ENCODE data around the gene TGM1. TPM values are rescaled to one million over a fixed set of nuclear protein-coding genes. Genes with fewer than 3 reads are reported as not detected.

TGM1 gene
- total and polyA plus RNA-seq, 12 donors = 0.28 to 2.7 (median 0.89) TPM; not detected in 1

DNA sequence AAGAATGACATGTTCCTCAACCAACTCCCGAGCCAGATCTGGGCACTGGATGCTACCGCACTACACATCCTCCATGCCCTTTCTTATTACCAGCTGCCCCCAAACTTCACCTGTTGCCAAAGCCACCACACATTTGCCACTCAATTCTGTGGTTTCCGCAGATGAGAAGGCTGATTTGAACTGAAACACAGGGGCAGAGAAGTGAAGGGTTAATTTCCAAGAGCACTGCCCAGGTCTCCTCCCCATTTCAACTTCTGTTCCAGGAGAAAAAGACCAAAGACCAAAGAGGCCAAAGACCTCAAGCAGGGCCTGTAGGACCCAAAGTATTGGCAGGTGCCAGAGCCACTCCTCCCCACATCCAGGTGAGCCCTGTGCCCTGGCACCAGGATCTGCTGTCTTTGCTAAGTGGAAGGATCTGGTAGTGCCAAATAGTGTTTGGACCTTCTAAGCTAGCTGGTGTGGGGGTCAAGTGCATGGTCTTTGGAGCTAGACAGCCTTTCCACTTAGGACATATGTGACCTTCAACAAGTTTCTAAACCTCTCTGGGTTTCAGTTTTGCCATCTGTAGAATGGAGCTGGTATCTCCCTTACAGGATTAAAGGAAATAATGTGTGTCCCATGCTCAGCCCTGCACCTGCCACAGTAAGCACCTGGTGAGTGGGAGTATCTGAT lies 28.6 kb upstream of the TGM1 start:
- no peak overlapping the region for H3K27ac ChIP-seq
- H3K4me1 ChIP-seq (replicated peaks in 1 of 2) = peaks cover 0 to under 1% of the 10 kb centered on the region in 2 donors
- H3K36me3 ChIP-seq (replicated peaks in 1 of 2) = peaks cover 0 to 38% of the 10 kb centered on the region in 2 donors
- H3K4me3 ChIP-seq = no peak overlapping the region
- 87 to 99% (median 89%) methylated on average over 3 of the region's 3 CpGs for WGBS, 4 donors
- intact Hi-C loops (cut with DNase I) = loop anchor here in 1 of 2 donors (10.0 kb wide), 1 partner anchor 237 kb away; the partner anchor contains the start of gene CARMIL3
- TF ChIP-seq, protein P1, sequence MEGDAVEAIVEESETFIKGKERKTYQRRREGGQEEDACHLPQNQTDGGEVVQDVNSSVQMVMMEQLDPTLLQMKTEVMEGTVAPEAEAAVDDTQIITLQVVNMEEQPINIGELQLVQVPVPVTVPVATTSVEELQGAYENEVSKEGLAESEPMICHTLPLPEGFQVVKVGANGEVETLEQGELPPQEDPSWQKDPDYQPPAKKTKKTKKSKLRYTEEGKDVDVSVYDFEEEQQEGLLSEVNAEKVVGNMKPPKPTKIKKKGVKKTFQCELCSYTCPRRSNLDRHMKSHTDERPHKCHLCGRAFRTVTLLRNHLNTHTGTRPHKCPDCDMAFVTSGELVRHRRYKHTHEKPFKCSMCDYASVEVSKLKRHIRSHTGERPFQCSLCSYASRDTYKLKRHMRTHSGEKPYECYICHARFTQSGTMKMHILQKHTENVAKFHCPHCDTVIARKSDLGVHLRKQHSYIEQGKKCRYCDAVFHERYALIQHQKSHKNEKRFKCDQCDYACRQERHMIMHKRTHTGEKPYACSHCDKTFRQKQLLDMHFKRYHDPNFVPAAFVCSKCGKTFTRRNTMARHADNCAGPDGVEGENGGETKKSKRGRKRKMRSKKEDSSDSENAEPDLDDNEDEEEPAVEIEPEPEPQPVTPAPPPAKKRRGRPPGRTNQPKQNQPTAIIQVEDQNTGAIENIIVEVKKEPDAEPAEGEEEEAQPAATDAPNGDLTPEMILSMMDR (IDR thresholded peaks at IDR 0.05) = no peak
- no peak for TF ChIP-seq POLR2A (IDR thresholded peaks at IDR 0.05)
- DNase-seq = no peak
- no peaks in the 10 kb centered on the region for H3K9me3 ChIP-seq (replicated peaks in 1 of 3)
- no peaks in the 10 kb centered on the region for H3K27me3 ChIP-seq

DNA sequence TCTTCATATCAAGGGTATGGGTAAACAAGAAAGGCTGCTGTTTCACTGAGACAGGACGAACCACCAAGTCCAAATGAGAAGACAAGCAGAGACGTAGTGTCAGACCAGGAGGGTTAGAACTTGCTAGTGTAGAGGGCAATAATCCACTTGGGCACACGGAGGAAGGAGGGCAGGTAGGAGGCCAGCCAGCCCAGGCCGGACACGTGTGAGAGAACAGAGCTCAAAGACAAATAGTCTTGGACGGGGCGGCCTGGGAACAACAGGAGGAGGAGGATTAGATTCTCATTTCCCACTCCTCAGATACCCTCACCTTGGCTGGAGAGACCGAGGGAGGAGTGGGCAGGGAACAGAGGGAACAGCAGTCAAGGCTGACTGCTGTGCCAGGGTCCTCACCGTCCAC lies 27.8 kb upstream of the TGM1 start:
- Histone ChIP-seq H3K36me3 (replicated peaks in 1 of 2) (peaks cover 0 to 32% of the 10 kb centered on the region in 2 donors), H3K9me3 (replicated peaks in 1 of 3) (no peaks in the 10 kb centered on the region), H3K4me1 (replicated peaks in 1 of 2) (no peaks in the 10 kb centered on the region), H3K4me3 (no peak overlapping the region), H3K27me3 (no peaks in the 10 kb centered on the region), H3K27ac (no peak overlapping the region)
- TF ChIP-seq POLR2A (IDR thresholded peaks at IDR 0.05) = no peak
- TF ChIP-seq, protein P1 (IDR thresholded peaks at IDR 0.05) = no peak
- intact Hi-C loops (cut with DNase I) = loop anchor here in 1 of 2 donors (10.0 kb wide), 1 partner anchor 236 kb away; the partner anchor contains the start of gene CARMIL3
- DNase-seq = no peak
- 74 to 84% (median 79%) methylated on average over 9 of the region's 9 CpGs for WGBS, 4 donors

DNA sequence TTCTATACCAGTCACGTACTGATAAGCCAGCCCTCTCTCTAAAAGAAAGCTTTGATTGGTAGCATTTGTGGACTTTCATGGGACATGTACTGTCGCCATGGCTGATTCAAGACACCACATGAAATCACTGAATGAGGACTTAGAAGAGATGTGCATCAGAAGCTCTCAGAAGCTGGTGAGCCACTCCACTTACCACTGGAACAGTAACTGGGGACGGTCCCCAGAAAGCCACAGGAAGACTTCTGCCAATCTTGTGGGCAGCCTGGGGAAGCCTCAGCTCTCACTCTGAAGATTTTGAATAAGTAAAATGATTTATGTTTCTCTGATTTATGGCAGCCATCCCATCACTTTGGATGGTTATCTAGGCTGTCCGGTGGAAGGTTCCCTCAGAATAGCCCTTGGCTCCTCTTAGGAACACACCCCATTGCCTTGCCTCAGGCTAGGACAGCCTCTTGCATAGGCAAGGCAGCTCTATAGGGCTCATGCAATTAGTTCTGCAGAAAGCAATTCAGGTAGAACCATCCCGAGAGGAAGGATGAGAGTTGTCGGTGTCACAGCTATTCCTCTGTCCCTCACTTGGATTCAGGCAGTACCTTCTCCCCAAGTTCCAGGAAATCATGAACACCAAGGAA lies 26.8 kb upstream of the TGM1 start:
- no peak for DNase-seq
- intact Hi-C loops (cut with DNase I) = loop anchor here in 1 of 2 donors (10.0 kb wide), 1 partner anchor 235 kb away; the partner anchor contains the start of gene CARMIL3
- no peaks in the 10 kb centered on the region for H3K9me3 ChIP-seq (replicated peaks in 1 of 3)
- H3K27ac ChIP-seq = no peak overlapping the region
- no peak overlapping the region for H3K4me3 ChIP-seq
- H3K4me1 ChIP-seq (replicated peaks in 1 of 2) = no peaks in the 10 kb centered on the region
- peaks cover 0 to 27% of the 10 kb centered on the region in 2 donors for H3K36me3 ChIP-seq (replicated peaks in 1 of 2)
- 71 to 81% (median 81%) methylated on average over 6 of the region's 6 CpGs for WGBS, 4 donors
- H3K27me3 ChIP-seq = no peaks in the 10 kb centered on the region
- TF ChIP-seq, protein P1 (IDR thresholded peaks at IDR 0.05) = no peak
- TF ChIP-seq POLR2A (IDR thresholded peaks at IDR 0.05) = no peak

DNA sequence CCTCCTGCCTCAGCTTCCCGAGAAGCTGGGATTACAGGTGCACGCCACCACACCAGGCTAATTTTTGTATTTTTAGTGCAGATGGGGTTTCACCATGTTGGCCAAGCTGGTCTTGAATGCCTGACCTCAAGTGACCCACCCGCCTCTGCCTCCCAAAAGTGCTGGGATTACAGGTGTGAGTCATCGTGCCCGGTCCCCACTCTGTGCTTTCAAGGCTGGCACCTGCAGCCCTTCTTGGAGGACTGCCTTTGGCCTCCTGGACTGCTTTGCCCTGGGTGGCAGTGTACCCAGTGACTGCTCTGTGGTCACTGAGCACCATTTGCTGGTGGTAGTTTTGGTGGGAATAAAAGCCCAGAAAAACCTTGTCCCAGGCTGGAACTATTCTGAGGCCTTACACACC lies 24.0 kb upstream of the TGM1 start:
- H3K9me3 ChIP-seq (replicated peaks in 1 of 3) = no peaks in the 10 kb centered on the region
- intact Hi-C loops (cut with DNase I) = no loop called here
- H3K4me3 ChIP-seq = no peak overlapping the region
- DNase-seq = no peak
- no peaks in the 10 kb centered on the region for H3K27me3 ChIP-seq
- H3K36me3 ChIP-seq (replicated peaks in 1 of 2) = peaks cover 0 to 19% of the 10 kb centered on the region in 2 donors
- H3K4me1 ChIP-seq (replicated peaks in 1 of 2) = no peaks in the 10 kb centered on the region
- TF ChIP-seq, protein P1 (IDR thresholded peaks at IDR 0.05) = no peak
- no peak for TF ChIP-seq POLR2A (IDR thresholded peaks at IDR 0.05)
- no peak overlapping the region for H3K27ac ChIP-seq
- 78 to 100% (median 80%) methylated on average over 2 to 5 of the region's 5 CpGs for WGBS, 4 donors
